B cell (primary cell): Measurements from ENCODE around the gene SEC24B.

ENCODE experiments used
- EZH2 ChIP-seq: IDR thresholded peaks from 2 replicates; pipeline ENCODE4 v1.6.1; 2012; ENCODE audit warnings: borderline replicate concordance, low read depth, mild to moderate bottlenecking, moderate library complexity, low read length; ENCODE audit not compliant: insufficient read depth, poor library complexity, severe bottlenecking
- TF ChIP-seq, protein P1 (sequence below): fragments of 200-600 bp; IDR thresholded peaks from one replicate; pipeline ENCODE4 v1.8.0; 2022; ENCODE audit warnings: antibody characterized with exemption, mild to moderate bottlenecking

DNA sequence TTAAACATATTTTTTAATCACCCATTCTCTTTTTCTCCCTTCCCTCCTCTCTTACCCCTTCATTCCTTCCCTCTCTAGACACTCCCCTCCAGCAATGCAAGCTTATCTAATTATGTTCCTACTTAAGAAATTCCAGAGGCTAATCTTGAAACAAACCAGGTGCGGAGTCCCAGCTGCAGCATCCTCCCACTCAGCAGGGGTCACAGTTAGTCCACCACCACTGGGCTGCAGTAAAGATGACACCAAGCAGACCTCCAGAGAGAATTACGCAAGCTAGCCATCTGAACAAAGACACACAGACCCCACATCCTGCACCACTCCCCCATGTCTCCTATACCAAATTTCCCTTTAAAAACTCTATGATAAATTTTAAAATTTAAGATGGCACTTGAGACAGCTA is 13.9 kb upstream of the SEC24B start:
- TF ChIP-seq, protein P1, sequence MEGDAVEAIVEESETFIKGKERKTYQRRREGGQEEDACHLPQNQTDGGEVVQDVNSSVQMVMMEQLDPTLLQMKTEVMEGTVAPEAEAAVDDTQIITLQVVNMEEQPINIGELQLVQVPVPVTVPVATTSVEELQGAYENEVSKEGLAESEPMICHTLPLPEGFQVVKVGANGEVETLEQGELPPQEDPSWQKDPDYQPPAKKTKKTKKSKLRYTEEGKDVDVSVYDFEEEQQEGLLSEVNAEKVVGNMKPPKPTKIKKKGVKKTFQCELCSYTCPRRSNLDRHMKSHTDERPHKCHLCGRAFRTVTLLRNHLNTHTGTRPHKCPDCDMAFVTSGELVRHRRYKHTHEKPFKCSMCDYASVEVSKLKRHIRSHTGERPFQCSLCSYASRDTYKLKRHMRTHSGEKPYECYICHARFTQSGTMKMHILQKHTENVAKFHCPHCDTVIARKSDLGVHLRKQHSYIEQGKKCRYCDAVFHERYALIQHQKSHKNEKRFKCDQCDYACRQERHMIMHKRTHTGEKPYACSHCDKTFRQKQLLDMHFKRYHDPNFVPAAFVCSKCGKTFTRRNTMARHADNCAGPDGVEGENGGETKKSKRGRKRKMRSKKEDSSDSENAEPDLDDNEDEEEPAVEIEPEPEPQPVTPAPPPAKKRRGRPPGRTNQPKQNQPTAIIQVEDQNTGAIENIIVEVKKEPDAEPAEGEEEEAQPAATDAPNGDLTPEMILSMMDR = no peak
- TF ChIP-seq EZH2 = no peak
